ENCODE results near the gene PLEKHG4.

The PLEKHG4 gene

GRCh38 chr16:67247192-67248072 lies 31.9 kb upstream of the PLEKHG4 start, which contains the start of gene FHOD1:
TSS of gene FHOD1 (minus strand) at chr16:67247481. CDS start at chr16:67247410, 71 bp downstream.
- Histone ChIP-seq H3K4me1 (ENCODE audit: control insufficient read depth, insufficient read depth, low read length) (peaks cover 44% of the 10 kb centered on the region), H3K9me3 (ENCODE audit: control insufficient read depth, low read length) (no peaks in the 10 kb centered on the region), H3K9ac (ENCODE audit: low read length) (peak within 1 kb of the TSS; percentile 71), H3K36me3 (ENCODE audit: control insufficient read depth, insufficient read depth, low read length) (no peaks in the 10 kb centered on the region), H3K4me3 (ENCODE audit: low read length) (peak within 1 kb of the TSS; percentile 66), H3K27me3 (ENCODE audit: control insufficient read depth, insufficient read depth, low read length) (peaks cover 33% of the 10 kb centered on the region)

DNA sequence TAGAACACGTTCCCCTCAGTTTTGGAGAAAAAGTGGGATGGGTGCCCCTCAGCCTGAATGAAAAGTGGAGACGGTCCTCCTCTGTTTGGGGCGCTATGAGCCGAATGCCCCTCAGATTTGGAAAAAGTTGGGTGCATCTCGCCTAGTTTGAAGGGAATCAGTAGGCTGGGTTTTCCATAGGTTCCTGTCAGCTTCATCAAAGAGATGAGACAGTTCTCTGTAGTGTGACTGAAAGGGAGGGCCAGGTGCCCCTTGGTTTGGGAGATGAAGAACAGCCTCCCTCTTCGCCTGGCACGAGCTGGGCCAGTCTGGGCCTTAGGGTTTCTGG lies 31.3 kb upstream of the PLEKHG4 start:
- Histone ChIP-seq H3K9me3 (ENCODE audit: control insufficient read depth, low read length) (no peaks in the 10 kb centered on the region), H3K4me1 (ENCODE audit: control insufficient read depth, insufficient read depth, low read length) (peaks cover 43% of the 10 kb centered on the region), H3K27me3 (ENCODE audit: control insufficient read depth, insufficient read depth, low read length) (peaks cover 33% of the 10 kb centered on the region), H3K4me3 (ENCODE audit: low read length) (peak overlapping the region; percentile 17), H3K36me3 (ENCODE audit: control insufficient read depth, insufficient read depth, low read length) (no peaks in the 10 kb centered on the region), H3K9ac (ENCODE audit: low read length) (no peak overlapping the region)

DNA sequence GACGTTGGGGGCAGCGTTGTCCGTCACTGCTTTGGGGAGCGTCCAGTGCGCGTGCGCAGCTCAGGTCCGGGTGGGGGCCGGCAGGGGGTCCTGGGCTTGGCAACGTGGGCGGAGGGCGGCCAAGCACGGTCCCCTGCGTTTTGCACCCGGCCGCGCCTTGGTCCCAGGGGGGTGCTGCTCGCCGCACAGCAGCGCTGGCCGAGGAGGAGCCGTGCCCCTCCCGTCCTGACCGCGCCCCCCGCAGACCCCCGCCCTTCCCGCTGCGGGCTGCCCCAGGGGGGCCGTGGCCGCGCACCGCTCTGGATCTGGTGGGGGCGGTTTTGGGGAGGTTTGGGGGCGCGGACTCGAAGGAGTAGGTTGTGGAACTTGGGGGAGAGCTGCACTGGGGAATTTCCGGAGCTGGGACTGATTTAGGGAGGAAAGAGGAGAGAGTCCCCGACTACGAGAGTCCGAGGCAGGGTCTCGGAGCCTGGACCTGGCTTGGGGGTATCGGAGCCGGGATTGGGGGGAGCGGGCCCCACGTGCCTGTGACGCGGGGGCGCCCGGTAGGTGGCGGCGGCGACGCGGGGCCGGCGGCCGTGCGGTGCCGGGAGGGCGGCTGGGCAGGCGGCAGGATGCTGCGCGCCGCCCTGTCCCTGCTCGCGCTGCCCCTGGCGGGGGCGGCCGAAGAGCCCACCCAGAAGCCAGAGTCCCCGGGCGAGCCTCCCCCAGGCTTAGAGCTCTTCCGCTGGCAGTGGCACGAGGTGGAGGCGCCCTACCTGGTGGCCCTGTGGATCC lies 30.7 kb upstream of the PLEKHG4 start, which contains the start of gene SLC9A5:
TSS of gene SLC9A5 (plus strand) at position 579 of the 777 bp plus-strand sequence. CDS start at position 615, 36 bp downstream.
- H3K4me3 ChIP-seq (ENCODE audit: low read length): peak within 1 kb of the TSS; percentile 17
- peaks cover 33% of the 10 kb centered on the region for H3K27me3 ChIP-seq (ENCODE audit: control insufficient read depth, insufficient read depth, low read length)
- H3K36me3 ChIP-seq (ENCODE audit: control insufficient read depth, insufficient read depth, low read length): no peaks in the 10 kb centered on the region
- H3K4me1 ChIP-seq (ENCODE audit: control insufficient read depth, insufficient read depth, low read length): peaks cover 42% of the 10 kb centered on the region
- no peaks in the 10 kb centered on the region for H3K9me3 ChIP-seq (ENCODE audit: control insufficient read depth, low read length)
- no peak within 1 kb of the TSS for H3K9ac ChIP-seq (ENCODE audit: low read length)

- H3K4me3 ChIP-seq (ENCODE audit: low read length): no peak overlapping the region
- no peaks in the 10 kb centered on the region for H3K36me3 ChIP-seq (ENCODE audit: control insufficient read depth, insufficient read depth, low read length)
- peaks cover 33% of the 10 kb centered on the region for H3K27me3 ChIP-seq (ENCODE audit: control insufficient read depth, insufficient read depth, low read length)
- peaks cover 34% of the 10 kb centered on the region for H3K4me1 ChIP-seq (ENCODE audit: control insufficient read depth, insufficient read depth, low read length)
- no peak overlapping the region for H3K9ac ChIP-seq (ENCODE audit: low read length)
- no peaks in the 10 kb centered on the region for H3K9me3 ChIP-seq (ENCODE audit: control insufficient read depth, low read length)
Measured at GRCh38 chr16:67249178-67250044, 29.9 kb upstream of the PLEKHG4 start.

- Histone ChIP-seq H3K27me3 (ENCODE audit: control insufficient read depth, insufficient read depth, low read length) (peaks cover 36% of the 10 kb centered on the region), H3K4me3 (ENCODE audit: low read length) (no peak overlapping the region), H3K9ac (ENCODE audit: low read length) (no peak overlapping the region), H3K4me1 (ENCODE audit: control insufficient read depth, insufficient read depth, low read length) (peaks cover 30% of the 10 kb centered on the region), H3K36me3 (ENCODE audit: control insufficient read depth, insufficient read depth, low read length) (no peaks in the 10 kb centered on the region), H3K9me3 (ENCODE audit: control insufficient read depth, low read length) (no peaks in the 10 kb centered on the region)
Measured at GRCh38 chr16:67250045-67250327, 29.3 kb upstream of the PLEKHG4 start.

- Histone ChIP-seq H3K9me3 (ENCODE audit: control insufficient read depth, low read length) (no peaks in the 10 kb centered on the region), H3K4me3 (ENCODE audit: low read length) (no peak overlapping the region), H3K36me3 (ENCODE audit: control insufficient read depth, insufficient read depth, low read length) (no peaks in the 10 kb centered on the region), H3K4me1 (ENCODE audit: control insufficient read depth, insufficient read depth, low read length) (peaks cover 16% of the 10 kb centered on the region), H3K27me3 (ENCODE audit: control insufficient read depth, insufficient read depth, low read length) (peaks cover 34% of the 10 kb centered on the region), H3K9ac (ENCODE audit: low read length) (no peak overlapping the region)
Measured at GRCh38 chr16:67252609-67253497, 26.5 kb upstream of the PLEKHG4 start.

- H3K36me3 ChIP-seq (ENCODE audit: control insufficient read depth, insufficient read depth, low read length): no peaks in the 10 kb centered on the region
- no peaks in the 10 kb centered on the region for H3K9me3 ChIP-seq (ENCODE audit: control insufficient read depth, low read length)
- H3K9ac ChIP-seq (ENCODE audit: low read length): no peak overlapping the region
- H3K4me3 ChIP-seq (ENCODE audit: low read length): no peak overlapping the region
- H3K27me3 ChIP-seq (ENCODE audit: control insufficient read depth, insufficient read depth, low read length): peaks cover 13% of the 10 kb centered on the region
- no peaks in the 10 kb centered on the region for H3K4me1 ChIP-seq (ENCODE audit: control insufficient read depth, insufficient read depth, low read length)
Measured at GRCh38 chr16:67254801-67255552, 24.4 kb upstream of the PLEKHG4 start.

GRCh38 chr16:67255553-67256221 lies 23.6 kb upstream of the PLEKHG4 start:
- Histone ChIP-seq H3K36me3 (ENCODE audit: control insufficient read depth, insufficient read depth, low read length) (no peaks in the 10 kb centered on the region), H3K9ac (ENCODE audit: low read length) (no peak overlapping the region), H3K4me3 (ENCODE audit: low read length) (no peak overlapping the region), H3K4me1 (ENCODE audit: control insufficient read depth, insufficient read depth, low read length) (no peaks in the 10 kb centered on the region), H3K9me3 (ENCODE audit: control insufficient read depth, low read length) (no peaks in the 10 kb centered on the region), H3K27me3 (ENCODE audit: control insufficient read depth, insufficient read depth, low read length) (peaks cover 6% of the 10 kb centered on the region)

GRCh38 chr16:67256701-67257230 lies 22.6 kb upstream of the PLEKHG4 start:
- H3K27me3 ChIP-seq (ENCODE audit: control insufficient read depth, insufficient read depth, low read length): peaks cover 3% of the 10 kb centered on the region

GRCh38 chr16:67257486-67258160 lies 21.7 kb upstream of the PLEKHG4 start:
- Histone ChIP-seq H3K9ac (ENCODE audit: low read length) (no peak overlapping the region), H3K4me3 (ENCODE audit: low read length) (no peak overlapping the region), H3K36me3 (ENCODE audit: control insufficient read depth, insufficient read depth, low read length) (no peaks in the 10 kb centered on the region), H3K27me3 (ENCODE audit: control insufficient read depth, insufficient read depth, low read length) (peaks cover 3% of the 10 kb centered on the region), H3K9me3 (ENCODE audit: control insufficient read depth, low read length) (no peaks in the 10 kb centered on the region), H3K4me1 (ENCODE audit: control insufficient read depth, insufficient read depth, low read length) (no peaks in the 10 kb centered on the region)

More at GRCh38 chr16:67256701-67257230, 22.6 kb upstream of the PLEKHG4 start:
- H3K4me3 ChIP-seq (ENCODE audit: low read length): no peak overlapping the region
- H3K36me3 ChIP-seq (ENCODE audit: control insufficient read depth, insufficient read depth, low read length): no peaks in the 10 kb centered on the region
- H3K9ac ChIP-seq (ENCODE audit: low read length): no peak overlapping the region
- no peaks in the 10 kb centered on the region for H3K9me3 ChIP-seq (ENCODE audit: control insufficient read depth, low read length)
- no peaks in the 10 kb centered on the region for H3K4me1 ChIP-seq (ENCODE audit: control insufficient read depth, insufficient read depth, low read length)

Data from mucosa of stomach (tissue), 1 donor.